A549 treated with dexamethasone at 1 μM for 4 hours (cell line): ENCODE results near the gene S1PR2. TPM values are rescaled to one million over a fixed set of nuclear protein-coding genes. Genes with fewer than 3 reads are reported as not detected.

Experiments used
- total RNA-seq: library from RNA; stranded (reverse); fragments of 200-300 nt; extraction: Qiagen RNA extraction; gene quantifications from 5 replicates; pipeline ENCODE4 v1.2.3, GENCODE V29; 2022

The S1PR2 gene, protein sequence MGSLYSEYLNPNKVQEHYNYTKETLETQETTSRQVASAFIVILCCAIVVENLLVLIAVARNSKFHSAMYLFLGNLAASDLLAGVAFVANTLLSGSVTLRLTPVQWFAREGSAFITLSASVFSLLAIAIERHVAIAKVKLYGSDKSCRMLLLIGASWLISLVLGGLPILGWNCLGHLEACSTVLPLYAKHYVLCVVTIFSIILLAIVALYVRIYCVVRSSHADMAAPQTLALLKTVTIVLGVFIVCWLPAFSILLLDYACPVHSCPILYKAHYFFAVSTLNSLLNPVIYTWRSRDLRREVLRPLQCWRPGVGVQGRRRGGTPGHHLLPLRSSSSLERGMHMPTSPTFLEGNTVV
- 0.62 to 1.1 TPM (median 0.84 TPM) in 5 replicates for total RNA-seq

DNA sequence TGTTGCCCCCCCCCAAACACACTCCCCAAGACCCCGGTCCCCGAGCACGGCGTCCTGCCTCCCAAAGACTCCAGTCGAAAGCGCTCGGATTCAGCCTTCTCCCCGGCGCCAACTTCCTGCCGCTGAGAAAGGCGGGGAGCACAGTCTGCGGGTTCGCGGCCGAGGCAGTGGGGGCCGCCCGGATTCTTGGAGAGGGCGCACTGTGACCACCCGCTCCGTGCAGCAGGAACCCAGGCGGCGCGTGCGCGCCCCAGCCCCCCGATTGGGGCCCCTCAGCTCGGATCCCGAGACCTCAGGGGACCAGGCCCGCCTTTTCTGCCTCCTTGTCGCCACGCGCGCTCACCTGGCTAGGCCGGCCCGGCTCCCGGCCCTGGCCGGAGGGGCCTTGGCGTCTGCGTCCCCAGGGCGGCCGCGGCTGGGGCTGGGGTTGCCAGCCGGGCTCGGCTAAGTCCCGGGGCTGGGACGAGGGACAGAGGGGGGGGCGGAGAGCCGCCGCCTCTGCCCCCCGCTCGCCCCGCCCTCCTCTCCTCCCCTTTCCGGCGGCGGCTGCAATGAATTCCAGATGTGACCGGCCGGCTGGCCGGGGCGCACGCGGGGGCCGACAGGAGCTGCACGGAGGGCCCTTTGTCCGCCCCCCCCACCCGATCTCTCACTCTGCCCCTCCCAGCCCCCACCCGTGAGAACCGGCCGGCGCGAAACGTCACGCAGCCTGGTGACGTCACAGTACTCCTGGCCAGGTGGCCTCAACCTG is at the start of gene S1PR2:
Gene S1PR2, minus strand, starts transcription at position 471 of the 751 bp plus-strand sequence. CDS start 6,426 bp downstream, outside the sequence.

GRCh38 chr19:10270616-10271394 is 39.7 kb upstream of the S1PR2 start, which contains the start of gene ICAM1:
ICAM1 (plus strand) TSS chr19:10271120; CDS start chr19:10271160, 40 bp downstream.

GRCh38 chr19:10251792-10252694 is 20.9 kb upstream of the S1PR2 start, which contains the start of gene MRPL4:
MRPL4 (plus strand) TSS chr19:10252214; CDS start chr19:10252254, 40 bp downstream.

GRCh38 chr19:10194500-10195198 is 36.5 kb downstream of the S1PR2 start, which contains the start of gene DNMT1:
DNMT1 (minus strand) TSS chr19:10194953; CDS start chr19:10194899, 54 bp downstream.

Other genes with a start within 250 kb of the S1PR2 start
- 2.4 to 3.8 TPM (median 3.0 TPM) in 5 replicates for gene COL5A3, start 220.8 kb downstream of the S1PR2 start, total RNA-seq
- 0.18 to 0.42 TPM (median 0.27 TPM) in 5 replicates for gene RDH8, start 217.8 kb downstream of the S1PR2 start, total RNA-seq
- 6.3 to 8.0 TPM (median 6.9 TPM) in 5 replicates for gene SHFL, start 145.0 kb downstream of the S1PR2 start, total RNA-seq
- gene ANGPTL6, start 128.7 kb downstream of the S1PR2 start, total RNA-seq: 0.05 to 0.19 TPM (median 0.10 TPM) in 4 of 5 replicates, not detected in the other
- gene PPAN, start 125.0 kb downstream of the S1PR2 start, total RNA-seq: 35.9 to 58.3 TPM (median 53.8 TPM) in 5 replicates
- gene P2RY11, start 119.6 kb downstream of the S1PR2 start, total RNA-seq: 4.4 to 10.5 TPM (median 7.3 TPM) in 5 replicates
- gene EIF3G, start 111.4 kb downstream of the S1PR2 start, total RNA-seq: 148 to 187 TPM (median 173 TPM) in 5 replicates
- gene DNMT1, start 36.4 kb downstream of the S1PR2 start, total RNA-seq: 46.9 to 57.5 TPM (median 55.0 TPM) in 5 replicates
- gene MRPL4, start 20.9 kb upstream of the S1PR2 start, total RNA-seq: 54.3 to 76.4 TPM (median 69.8 TPM) in 5 replicates
- gene ICAM1, start 39.8 kb upstream of the S1PR2 start, total RNA-seq: 2.7 to 4.3 TPM (median 3.6 TPM) in 5 replicates
- gene ICAM4, start 55.6 kb upstream of the S1PR2 start, total RNA-seq: 0.09 to 0.11 TPM in 2 of 5 replicates, not detected in the others
- 0.19 to 0.93 TPM (median 0.81 TPM) in 5 replicates for gene ICAM5, start 58.6 kb upstream of the S1PR2 start, total RNA-seq
- gene ZGLP1, start 78.5 kb upstream of the S1PR2 start, total RNA-seq: 0.68 to 1.6 TPM (median 1.5 TPM) in 5 replicates
- gene FDX2, start 84.7 kb upstream of the S1PR2 start, total RNA-seq: 23.4 to 36.5 TPM (median 29.9 TPM) in 5 replicates
- gene RAVER1, start 102.2 kb upstream of the S1PR2 start, total RNA-seq: 16.7 to 32.5 TPM (median 30.2 TPM) in 5 replicates
- gene ICAM3, start 108.3 kb upstream of the S1PR2 start, total RNA-seq: 6.7 to 9.7 TPM (median 8.2 TPM) in 5 replicates
- gene TYK2, start 149.2 kb upstream of the S1PR2 start, total RNA-seq: 27.7 to 47.5 TPM (median 44.4 TPM) in 5 replicates
- gene CDC37, start 172.2 kb upstream of the S1PR2 start, total RNA-seq: 155 to 208 TPM (median 189 TPM) in 5 replicates
- gene PDE4A, start 189.2 kb upstream of the S1PR2 start, total RNA-seq: 3.3 to 5.2 TPM (median 4.7 TPM) in 5 replicates